SK-N-SH (cell line): Measurements from ENCODE around the gene LNP1. TPM values are rescaled to one million over a fixed set of nuclear protein-coding genes. Genes with fewer than 3 reads are reported as not detected.

ENCODE experiments used
- CTCF ChIA-PET: fragments of 300-600, 350-600 bp; formaldehyde crosslinking; extraction: SDS; loops from one replicate; lab custom pipeline; 2021; lab: Yijun Ruan, JAX
- POLR2A ChIA-PET: fragments of 350-600 bp; sonication (Branson Sonifier 250); formaldehyde crosslinking; extraction: SDS; loops from one replicate; lab custom pipeline; 2020; ENCODE audit warnings: antibody characterized with exemption, inconsistent platforms; lab: Yijun Ruan, JAX
- DNase-seq: peaks from one replicate; pipeline ENCODE4 v3.0.0; 2012
- H2AFZ ChIP-seq: fragments of 200-600 bp; sonication (generic); 2 replicates; pipeline ENCODE4 v1.8.1; 2016; ENCODE audit warnings: antibody characterized with exemption, mild to moderate bottlenecking, low read depth
- H3F3A ChIP-seq: fragments of 200-600 bp; sonication (generic); replicated peaks from 2 replicates; pipeline ENCODE3; 2016; ENCODE audit warnings: antibody characterized with exemption, mild to moderate bottlenecking; ENCODE audit not compliant: insufficient read depth
- H3K27ac ChIP-seq, 2 experiments: fragments of 200-500 bp in 1 of 2; fragments of 200-600 bp in 1 of 2; sonication (Bioruptor generic) in 1 of 2; sonication (generic), shearing (Covaris generic) in 1 of 2; 2 replicates each; pipeline versions ENCODE4 v1.5.1 to v1.6.1; 2014 to 2016; ENCODE audit warnings: low read depth in 2 of 2, inconsistent platforms in 1 of 2, low read length in 1 of 2, mild to moderate bottlenecking in 1 of 2, mixed read lengths in 1 of 2
- H3K27me3 ChIP-seq: fragments of 200-600 bp; sonication (generic), shearing (Covaris generic); 2 replicates; pipeline ENCODE4 v1.6.1; 2016; ENCODE audit warnings: mixed run types; ENCODE audit not compliant: insufficient read depth
- H3K36me3 ChIP-seq, 2 experiments: fragments of 200-500 bp in 1 of 2; fragments of 200-600 bp in 1 of 2; sonication (Bioruptor generic) in 1 of 2; sonication (generic) in 1 of 2; replicated peaks in 1 of 2; 2 replicates each; pipeline versions ENCODE3 to v1.5.1; 2014 to 2016; ENCODE audit warnings: low read length in 1 of 2, mild to moderate bottlenecking in 1 of 2; ENCODE audit not compliant: insufficient read depth in 2 of 2, control insufficient read depth in 1 of 2
- H3K4me1 ChIP-seq, 2 experiments: fragments of 200-500 bp in 1 of 2; fragments of 200-600 bp in 1 of 2; sonication (Bioruptor generic) in 1 of 2; sonication (generic), shearing (Covaris generic) in 1 of 2; 2 replicates each; pipeline versions ENCODE4 v1.5.1 to v1.6.1; 2014 to 2016; ENCODE audit warnings: low read depth in 1 of 2, low read length in 1 of 2, mixed run types in 1 of 2; ENCODE audit not compliant: insufficient read depth in 2 of 2, control insufficient read depth in 1 of 2
- H3K4me2 ChIP-seq: fragments of 200-600 bp; sonication (generic), shearing (Covaris generic); 2 replicates; pipeline ENCODE4 v1.6.1; 2017; ENCODE audit warnings: mixed run types
- H3K4me3 ChIP-seq, 2 experiments: fragments of 200-500 bp in 1 of 2; fragments of 200-600 bp in 1 of 2; sonication (Bioruptor generic) in 1 of 2; sonication (generic), shearing (Covaris generic) in 1 of 2; 2 replicates each; pipeline versions ENCODE4 v1.5.1 to v1.8.1; 2014 to 2016; ENCODE audit warnings: low read depth in 2 of 2, inconsistent platforms in 1 of 2, low read length in 1 of 2, mild to moderate bottlenecking in 1 of 2, mixed read lengths in 1 of 2, moderate library complexity in 1 of 2
- H3K79me2 ChIP-seq: fragments of 200-600 bp; sonication (generic); 2 replicates; pipeline ENCODE4 v1.8.1; 2017; ENCODE audit warnings: mild to moderate bottlenecking; ENCODE audit not compliant: insufficient read depth
- H3K9ac ChIP-seq: fragments of 200-600 bp; sonication (generic); 2 replicates; pipeline ENCODE4 v1.6.1; 2017; ENCODE audit warnings: mixed run types
- H3K9me2 ChIP-seq: fragments of 200-600 bp; sonication (generic); 2 replicates; pipeline ENCODE4 v1.6.1; 2017; ENCODE audit warnings: mixed run types
- H3K9me3 ChIP-seq: fragments of 200-600 bp; sonication (generic); 2 replicates; pipeline ENCODE4 v1.6.1; 2017; ENCODE audit warnings: mixed run types, mild to moderate bottlenecking, moderate library complexity
- H4K20me1 ChIP-seq: fragments of 200-600 bp; sonication (generic); 2 replicates; pipeline ENCODE4 v1.6.1; 2017; ENCODE audit warnings: mild to moderate bottlenecking, mixed run types; ENCODE audit not compliant: insufficient read depth
- CHD2 ChIP-seq: fragments of 150-350 bp; IDR thresholded peaks from 2 replicates; pipeline ENCODE4 v1.6.1; 2018; ENCODE audit warnings: low read length; ENCODE audit not compliant: partially characterized antibody
- ELF1 ChIP-seq: IDR thresholded peaks from 2 replicates; pipeline ENCODE4 v1.4.0; 2012
- EP300 ChIP-seq, 2 experiments: IDR thresholded peaks; 2 replicates each; pipeline versions ENCODE4 v1.4.0 to v1.6.1; 2012; ENCODE audit warnings: borderline replicate concordance in 1 of 2, low read depth in 1 of 2, low read length in 1 of 2
- EZH2phosphoT487 ChIP-seq: fragments of 200-600 bp; sonication (generic); IDR thresholded peaks from 2 replicates; pipeline ENCODE4 v1.6.1; 2017; ENCODE audit warnings: low read depth, mixed run types, mild to moderate bottlenecking, antibody characterized with exemption, moderate library complexity, borderline replicate concordance
- GATA2 ChIP-seq: sonication (generic); formaldehyde crosslinking; IDR thresholded peaks from 2 replicates; pipeline ENCODE4 v1.5.0; 2020; ENCODE audit warnings: mild to moderate bottlenecking, missing genetic modification reagents
- JUND ChIP-seq: IDR thresholded peaks from 2 replicates; pipeline ENCODE4 v1.4.0; 2012
- RAD21 ChIP-seq: IDR thresholded peaks from 2 replicates; pipeline ENCODE4 v1.6.1; 2012; ENCODE audit warnings: mild to moderate bottlenecking, low read length
- RCOR1 ChIP-seq: fragments of 150-350 bp; IDR thresholded peaks from 2 replicates; pipeline ENCODE4 v1.6.1; 2017; ENCODE audit warnings: antibody characterized with exemption, low read length
- RFX5 ChIP-seq: IDR thresholded peaks from 2 replicates; pipeline ENCODE4 v1.6.1; 2012; ENCODE audit warnings: mild to moderate bottlenecking, improper control_type of control experiment, low read length
- RXRA ChIP-seq: IDR thresholded peaks from 2 replicates; pipeline ENCODE4 v1.4.0; 2012; ENCODE audit warnings: low read depth, mild to moderate bottlenecking, borderline replicate concordance
- SIN3A ChIP-seq: IDR thresholded peaks from 2 replicates; pipeline ENCODE4 v1.6.1; 2012; ENCODE audit warnings: low read depth, mild to moderate bottlenecking, low read length, moderate library complexity, borderline replicate concordance
- TCF12 ChIP-seq: IDR thresholded peaks from 2 replicates; pipeline ENCODE4 v1.4.0; 2012
- YY1 ChIP-seq: IDR thresholded peaks from 2 replicates; pipeline ENCODE4 v1.4.0; 2012; ENCODE audit warnings: low read depth, mild to moderate bottlenecking
- WGBS: methylation state at CpG from one replicate; pipeline ENCODE4 v1.1.6; 2017; ENCODE audit warnings: low lambda C conversion rate; 5-methylcytosine and 5-hydroxymethylcytosine counted together
- polyA plus RNA-seq, 3 experiments: library from polyadenylated mRNA; depleted of rRNA; stranded (reverse); fragments of >200 nt; gene quantifications; 2 replicates each; pipeline ENCODE4 v1.2.3, GENCODE V29; 2012
- TF ChIP-seq, protein P1 (sequence below): fragments of 200-600 bp; sonication (generic); IDR thresholded peaks from 2 replicates; pipeline ENCODE4 v1.6.1; 2017; ENCODE audit warnings: antibody characterized with exemption, mild to moderate bottlenecking, moderate library complexity
- TF ChIP-seq, protein P2 (sequence below): IDR thresholded peaks from 2 replicates; pipeline ENCODE4 v1.4.0; 2012; ENCODE audit warnings: low read depth, borderline replicate concordance
- TF ChIP-seq, protein P3 (sequence below): fragments of 150-350 bp; IDR thresholded peaks from 2 replicates; pipeline ENCODE4 v1.6.1; 2017; ENCODE audit warnings: antibody characterized with exemption, low read length, low read depth, borderline replicate concordance
- TF ChIP-seq, protein P4 (sequence below): IDR thresholded peaks from 2 replicates; pipeline ENCODE4 v1.4.0; 2012; ENCODE audit warnings: low read depth
- TF ChIP-seq, protein P5 (sequence below): fragments of 150-350 bp; IDR thresholded peaks from 2 replicates; pipeline ENCODE4 v1.6.1; 2016; ENCODE audit warnings: mild to moderate bottlenecking, low read depth, low read length

The LNP1 gene
- polyA plus RNA-seq, 1 of the 3 experiments (the other 2 are of a cell fraction) = 2.3 TPM

DNA sequence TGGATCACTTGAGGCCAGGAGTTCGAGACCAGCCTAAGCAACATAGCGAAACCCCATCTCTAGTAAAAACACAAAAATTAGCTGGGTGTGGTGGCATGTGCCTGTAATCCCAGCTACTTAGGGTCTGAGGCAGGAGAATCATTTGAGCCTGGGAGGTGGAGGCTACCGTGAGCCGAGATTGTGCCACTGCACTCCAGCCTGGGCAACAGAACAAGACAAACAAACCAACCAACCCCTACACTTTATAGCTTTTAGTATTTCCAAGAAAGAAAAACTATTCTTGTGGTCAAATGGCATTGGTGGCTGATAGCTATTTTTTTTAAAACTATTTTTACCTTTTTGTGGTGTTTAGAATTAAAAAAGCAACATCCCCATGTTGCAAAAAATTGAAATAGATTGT is 98.3 kb downstream of the LNP1 start:
- Histone ChIP-seq H3K9me2 (no peaks in the 10 kb centered on the region), H3K79me2 (no peaks in the 10 kb centered on the region), H3K36me3 (peaks cover 0 to 3% of the 10 kb centered on the region in 2 experiments), H3K9me3 (no peaks in the 10 kb centered on the region), H4K20me1 (no peaks in the 10 kb centered on the region), H3K4me2 (no peak overlapping the region), H3K4me1 (no peaks in the 10 kb centered on the region; a peak in 1 of 4 replicates), H3K27me3 (no peaks in the 10 kb centered on the region), H3K4me3 (no peak overlapping the region), H3K9ac (no peak overlapping the region), H3K27ac (no peak overlapping the region), H3F3A (peaks cover 5% of the 10 kb centered on the region), H2AFZ (no peak overlapping the region)
- CTCF ChIA-PET = no interaction called here
- TF ChIP-seq, protein P1, sequence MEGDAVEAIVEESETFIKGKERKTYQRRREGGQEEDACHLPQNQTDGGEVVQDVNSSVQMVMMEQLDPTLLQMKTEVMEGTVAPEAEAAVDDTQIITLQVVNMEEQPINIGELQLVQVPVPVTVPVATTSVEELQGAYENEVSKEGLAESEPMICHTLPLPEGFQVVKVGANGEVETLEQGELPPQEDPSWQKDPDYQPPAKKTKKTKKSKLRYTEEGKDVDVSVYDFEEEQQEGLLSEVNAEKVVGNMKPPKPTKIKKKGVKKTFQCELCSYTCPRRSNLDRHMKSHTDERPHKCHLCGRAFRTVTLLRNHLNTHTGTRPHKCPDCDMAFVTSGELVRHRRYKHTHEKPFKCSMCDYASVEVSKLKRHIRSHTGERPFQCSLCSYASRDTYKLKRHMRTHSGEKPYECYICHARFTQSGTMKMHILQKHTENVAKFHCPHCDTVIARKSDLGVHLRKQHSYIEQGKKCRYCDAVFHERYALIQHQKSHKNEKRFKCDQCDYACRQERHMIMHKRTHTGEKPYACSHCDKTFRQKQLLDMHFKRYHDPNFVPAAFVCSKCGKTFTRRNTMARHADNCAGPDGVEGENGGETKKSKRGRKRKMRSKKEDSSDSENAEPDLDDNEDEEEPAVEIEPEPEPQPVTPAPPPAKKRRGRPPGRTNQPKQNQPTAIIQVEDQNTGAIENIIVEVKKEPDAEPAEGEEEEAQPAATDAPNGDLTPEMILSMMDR = no peak
- TF ChIP-seq RXRA (no peak), EP300 (IDR thresholded peaks at IDR 0.05; ENCODE audit: borderline replicate concordance in 1 of 2, low read depth in 1 of 2, low read length in 1 of 2) (no peak), TCF12 (no peak), GATA2 (no peak), RFX5 (no peak), ELF1 (no peak), SIN3A (no peak), YY1 (no peak), JUND (no peak), CHD2 (no peak), RAD21 (no peak), RCOR1 (no peak), EZH2phosphoT487 (no peak)
- TF ChIP-seq, protein P2, sequence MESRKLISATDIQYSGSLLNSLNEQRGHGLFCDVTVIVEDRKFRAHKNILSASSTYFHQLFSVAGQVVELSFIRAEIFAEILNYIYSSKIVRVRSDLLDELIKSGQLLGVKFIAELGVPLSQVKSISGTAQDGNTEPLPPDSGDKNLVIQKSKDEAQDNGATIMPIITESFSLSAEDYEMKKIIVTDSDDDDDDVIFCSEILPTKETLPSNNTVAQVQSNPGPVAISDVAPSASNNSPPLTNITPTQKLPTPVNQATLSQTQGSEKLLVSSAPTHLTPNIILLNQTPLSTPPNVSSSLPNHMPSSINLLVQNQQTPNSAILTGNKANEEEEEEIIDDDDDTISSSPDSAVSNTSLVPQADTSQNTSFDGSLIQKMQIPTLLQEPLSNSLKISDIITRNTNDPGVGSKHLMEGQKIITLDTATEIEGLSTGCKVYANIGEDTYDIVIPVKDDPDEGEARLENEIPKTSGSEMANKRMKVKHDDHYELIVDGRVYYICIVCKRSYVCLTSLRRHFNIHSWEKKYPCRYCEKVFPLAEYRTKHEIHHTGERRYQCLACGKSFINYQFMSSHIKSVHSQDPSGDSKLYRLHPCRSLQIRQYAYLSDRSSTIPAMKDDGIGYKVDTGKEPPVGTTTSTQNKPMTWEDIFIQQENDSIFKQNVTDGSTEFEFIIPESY = no peak
- TF ChIP-seq, protein P3, sequence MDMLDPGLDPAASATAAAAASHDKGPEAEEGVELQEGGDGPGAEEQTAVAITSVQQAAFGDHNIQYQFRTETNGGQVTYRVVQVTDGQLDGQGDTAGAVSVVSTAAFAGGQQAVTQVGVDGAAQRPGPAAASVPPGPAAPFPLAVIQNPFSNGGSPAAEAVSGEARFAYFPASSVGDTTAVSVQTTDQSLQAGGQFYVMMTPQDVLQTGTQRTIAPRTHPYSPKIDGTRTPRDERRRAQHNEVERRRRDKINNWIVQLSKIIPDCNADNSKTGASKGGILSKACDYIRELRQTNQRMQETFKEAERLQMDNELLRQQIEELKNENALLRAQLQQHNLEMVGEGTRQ = no peak
- TF ChIP-seq, protein P4, sequence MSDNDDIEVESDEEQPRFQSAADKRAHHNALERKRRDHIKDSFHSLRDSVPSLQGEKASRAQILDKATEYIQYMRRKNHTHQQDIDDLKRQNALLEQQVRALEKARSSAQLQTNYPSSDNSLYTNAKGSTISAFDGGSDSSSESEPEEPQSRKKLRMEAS = no peak
- TF ChIP-seq, protein P5, sequence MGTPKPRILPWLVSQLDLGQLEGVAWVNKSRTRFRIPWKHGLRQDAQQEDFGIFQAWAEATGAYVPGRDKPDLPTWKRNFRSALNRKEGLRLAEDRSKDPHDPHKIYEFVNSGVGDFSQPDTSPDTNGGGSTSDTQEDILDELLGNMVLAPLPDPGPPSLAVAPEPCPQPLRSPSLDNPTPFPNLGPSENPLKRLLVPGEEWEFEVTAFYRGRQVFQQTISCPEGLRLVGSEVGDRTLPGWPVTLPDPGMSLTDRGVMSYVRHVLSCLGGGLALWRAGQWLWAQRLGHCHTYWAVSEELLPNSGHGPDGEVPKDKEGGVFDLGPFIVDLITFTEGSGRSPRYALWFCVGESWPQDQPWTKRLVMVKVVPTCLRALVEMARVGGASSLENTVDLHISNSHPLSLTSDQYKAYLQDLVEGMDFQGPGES = no peak
- POLR2A ChIA-PET = no interaction called here
- WGBS = 95% methylated on average over 4 of the region's 4 CpGs
- no peak for DNase-seq
